ENCODE measurements around the gene NDUFS2. TPM values are rescaled to one million over a fixed set of nuclear protein-coding genes. Genes with fewer than 3 reads are reported as not detected.

Gene NDUFS2
- total RNA-seq, 1 donor from 2014 or later = 66.3 TPM

GRCh38 chr1:161162806-161163205 is 39.4 kb upstream of the NDUFS2 start:
- DNase-seq (no peak), ATAC-seq (no peak)
- Histone ChIP-seq H3K36me3 (peaks cover 45% of the 10 kb centered on the region), H3K27me3 (ENCODE audit: low read depth) (no peaks in the 10 kb centered on the region), H3K9me3 (no peaks in the 10 kb centered on the region), H3K4me1 (peaks cover 55% of the 10 kb centered on the region), H3K27ac (no peak overlapping the region), H3K4me3 (no peak overlapping the region)
- no peak for TF ChIP-seq CTCF (IDR thresholded peaks at IDR 0.05)
- intact Hi-C loops (cut with DNase I) = no loop called here

- no peak for DNase-seq
- no peaks in the 10 kb centered on the region for H3K9me3 ChIP-seq
- intact Hi-C loops (cut with DNase I) = no loop called here
- peaks cover 39% of the 10 kb centered on the region for H3K36me3 ChIP-seq
- H3K27ac ChIP-seq = no peak overlapping the region
- H3K4me1 ChIP-seq = peaks cover 50% of the 10 kb centered on the region
- no peak overlapping the region for H3K4me3 ChIP-seq
- ATAC-seq = no peak
- no peak for TF ChIP-seq CTCF (IDR thresholded peaks at IDR 0.05)
- no peaks in the 10 kb centered on the region for H3K27me3 ChIP-seq (ENCODE audit: low read depth)
Measured at GRCh38 chr1:161163793-161164192, 38.4 kb upstream of the NDUFS2 start.

- peak overlapping the region; percentile 94 for H3K27ac ChIP-seq
- no peak for DNase-seq
- no peak for TF ChIP-seq CTCF (IDR thresholded peaks at IDR 0.05)
- no peaks in the 10 kb centered on the region for H3K27me3 ChIP-seq (ENCODE audit: low read depth)
- H3K36me3 ChIP-seq = peaks cover 50% of the 10 kb centered on the region
- no peaks in the 10 kb centered on the region for H3K9me3 ChIP-seq
- intact Hi-C loops (cut with DNase I) = no loop called here
- no peak for ATAC-seq
- peak overlapping the region; percentile 78 for H3K4me3 ChIP-seq
- peaks cover 42% of the 10 kb centered on the region for H3K4me1 ChIP-seq
Measured at GRCh38 chr1:161164901-161165610, 37.1 kb upstream of the NDUFS2 start.

- ATAC-seq = peak; percentile 97 to 98
- TF ChIP-seq CTCF (IDR thresholded peaks at IDR 0.05) = peak; percentile 39
- H3K27me3 ChIP-seq (ENCODE audit: low read depth) = no peaks in the 10 kb centered on the region
- H3K9me3 ChIP-seq = no peaks in the 10 kb centered on the region
- DNase-seq = peak; percentile 98
- peaks cover 32% of the 10 kb centered on the region for H3K4me1 ChIP-seq
- H3K4me3 ChIP-seq = peak within 1 kb of the TSS; percentile 78
- intact Hi-C loops (cut with DNase I) = no loop called here
- H3K27ac ChIP-seq = peak within 1 kb of the TSS; percentile 94
- peaks cover 55% of the 10 kb centered on the region for H3K36me3 ChIP-seq
Measured at GRCh38 chr1:161165742-161166668, 36.2 kb upstream of the NDUFS2 start, which contains the start of gene PPOX. TSS of gene PPOX (plus strand) at chr1:161166426. CDS start at chr1:161166848, 422 bp downstream.

- no peaks in the 10 kb centered on the region for H3K27me3 ChIP-seq (ENCODE audit: low read depth)
- DNase-seq (no peak), ATAC-seq (peak in 1 of 2 donors; percentile 6)
- no peaks in the 10 kb centered on the region for H3K9me3 ChIP-seq
- H3K4me1 ChIP-seq = peaks cover 23% of the 10 kb centered on the region
- H3K36me3 ChIP-seq = peaks cover 58% of the 10 kb centered on the region
- peak overlapping the region; percentile 78 for H3K4me3 ChIP-seq
- no peak for TF ChIP-seq CTCF (IDR thresholded peaks at IDR 0.05)
- intact Hi-C loops (cut with DNase I) = no loop called here
- peak overlapping the region; percentile 94 for H3K27ac ChIP-seq
Measured at GRCh38 chr1:161166669-161167548, 35.3 kb upstream of the NDUFS2 start.
